Prostate gland (tissue), 2 donors: ENCODE measurements around the gene RNF213. TPM values are rescaled to one million over a fixed set of nuclear protein-coding genes. Genes with fewer than 3 reads are reported as not detected.

Experiments
- DNase-seq: peaks from one replicate; pipeline ENCODE4 v3.0.0-alpha.2; 2019; ENCODE audit warnings: low spot score
- H3K27ac ChIP-seq, 2 donors: fragments of 200-600 bp; sonication (generic); 2 replicates each; pipeline ENCODE4 v1.5.1; 2017 to 2019
- H3K27me3 ChIP-seq: fragments of 200-600 bp; sonication (generic); replicated peaks from 2 replicates; pipeline ENCODE4 v1.5.1; 2019; ENCODE audit not compliant: insufficient read depth
- H3K36me3 ChIP-seq, 2 donors: fragments of 200-600 bp; sonication (generic); 1 replicate in 1 of 2; 2 replicates in 1 of 2; pipeline versions ENCODE4 v1.5.1 to v1.8.1; 2017 to 2019
- H3K4me1 ChIP-seq: fragments of 200-600 bp; sonication (generic); replicated peaks from 2 replicates; pipeline ENCODE4 v1.5.1; 2019
- H3K4me3 ChIP-seq, 2 donors: fragments of 200-600 bp; sonication (generic); 2 replicates each; pipeline ENCODE4 v1.5.1; 2017 to 2019
- H3K9me3 ChIP-seq: fragments of 200-600 bp; sonication (generic); 2 replicates; pipeline ENCODE4 v1.5.1; 2017
- POLR2A ChIP-seq: fragments of 450-650 bp; IDR thresholded peaks from one replicate; pipeline ENCODE4 v1.6.1; 2016; ENCODE audit warnings: antibody characterized with exemption, mild to moderate bottlenecking
- POLR2AphosphoS5 ChIP-seq: sonication (generic); formaldehyde crosslinking; IDR thresholded peaks from one replicate; pipeline ENCODE4 v1.6.1; 2017; ENCODE audit warnings: antibody characterized with exemption
- WGBS: methylation state at CpG from one replicate; pipeline ENCODE4 v1.1.5; 2018; 5-methylcytosine and 5-hydroxymethylcytosine counted together
- intact Hi-C: fragments of 100-400 bp; cut with DNase I; formaldehyde crosslinking; loops from one replicate; pipeline ENCODE4 v1.14.2; 2022
- total RNA-seq, 2 donors: library from RNA; depleted of rRNA; stranded (reverse); fragments of >200 nt; gene quantifications; one replicate each; pipeline ENCODE4 v1.1.0, GENCODE V29; 2016
- TF ChIP-seq, protein P1 (sequence below), 4 experiments: fragments of 200-600 bp in 2 of 4; fragments of 450-650 bp in 2 of 4; sonication (generic) in 2 of 4; IDR thresholded peaks; 1 replicate in 3 of 4; 2 replicates in 1 of 4; pipeline ENCODE4 v1.5.1; 2016 to 2019; ENCODE audit warnings: antibody characterized with exemption in 4 of 4, mild to moderate bottlenecking in 2 of 4, moderate library complexity in 2 of 4

RNF213 gene
- total RNA-seq, 2 donors from 2014 or later = 57.7 to 112 TPM

DNA sequence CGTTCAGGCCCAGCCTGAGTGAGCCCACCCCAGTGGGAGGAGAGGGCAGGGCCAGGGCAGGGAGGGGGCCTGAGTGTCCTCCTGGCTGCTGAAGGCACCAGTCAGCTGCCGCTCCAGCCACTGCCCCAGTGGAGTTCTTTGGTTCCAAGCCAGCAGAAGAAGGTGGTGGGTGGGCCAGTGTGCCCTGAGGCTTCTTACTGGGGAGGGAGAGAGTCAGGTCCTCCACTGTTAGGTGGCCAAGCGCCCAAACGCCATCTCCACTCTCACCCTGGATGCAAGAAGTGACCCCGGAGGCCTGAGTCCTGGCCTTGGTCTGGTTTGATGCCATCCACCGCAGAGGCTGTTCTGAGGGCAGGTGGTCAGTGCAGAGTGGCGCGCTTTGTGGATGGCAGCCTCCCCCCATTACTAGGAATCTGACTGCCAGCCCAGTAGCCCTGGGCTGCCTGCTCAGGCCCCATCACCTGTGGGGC is 2.2 kb downstream of the RNF213 start:
- Histone ChIP-seq H3K4me1 (peaks cover 20% of the 10 kb centered on the region), H3K4me3 (peak overlapping the region; percentile 29 to 32), H3K36me3 (no peaks in the 10 kb centered on the region), H3K27ac (peak overlapping the region; percentile 99), H3K27me3 (no peaks in the 10 kb centered on the region), H3K9me3 (no peaks in the 10 kb centered on the region)
- intact Hi-C loops = no loop called here
- no peak for DNase-seq
- TF ChIP-seq POLR2AphosphoS5 = no peak
- TF ChIP-seq, protein P1, sequence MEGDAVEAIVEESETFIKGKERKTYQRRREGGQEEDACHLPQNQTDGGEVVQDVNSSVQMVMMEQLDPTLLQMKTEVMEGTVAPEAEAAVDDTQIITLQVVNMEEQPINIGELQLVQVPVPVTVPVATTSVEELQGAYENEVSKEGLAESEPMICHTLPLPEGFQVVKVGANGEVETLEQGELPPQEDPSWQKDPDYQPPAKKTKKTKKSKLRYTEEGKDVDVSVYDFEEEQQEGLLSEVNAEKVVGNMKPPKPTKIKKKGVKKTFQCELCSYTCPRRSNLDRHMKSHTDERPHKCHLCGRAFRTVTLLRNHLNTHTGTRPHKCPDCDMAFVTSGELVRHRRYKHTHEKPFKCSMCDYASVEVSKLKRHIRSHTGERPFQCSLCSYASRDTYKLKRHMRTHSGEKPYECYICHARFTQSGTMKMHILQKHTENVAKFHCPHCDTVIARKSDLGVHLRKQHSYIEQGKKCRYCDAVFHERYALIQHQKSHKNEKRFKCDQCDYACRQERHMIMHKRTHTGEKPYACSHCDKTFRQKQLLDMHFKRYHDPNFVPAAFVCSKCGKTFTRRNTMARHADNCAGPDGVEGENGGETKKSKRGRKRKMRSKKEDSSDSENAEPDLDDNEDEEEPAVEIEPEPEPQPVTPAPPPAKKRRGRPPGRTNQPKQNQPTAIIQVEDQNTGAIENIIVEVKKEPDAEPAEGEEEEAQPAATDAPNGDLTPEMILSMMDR (IDR thresholded peaks at IDR 0.05) = no peak
- 76% methylated on average over 8 of the region's 8 CpGs for WGBS

DNA sequence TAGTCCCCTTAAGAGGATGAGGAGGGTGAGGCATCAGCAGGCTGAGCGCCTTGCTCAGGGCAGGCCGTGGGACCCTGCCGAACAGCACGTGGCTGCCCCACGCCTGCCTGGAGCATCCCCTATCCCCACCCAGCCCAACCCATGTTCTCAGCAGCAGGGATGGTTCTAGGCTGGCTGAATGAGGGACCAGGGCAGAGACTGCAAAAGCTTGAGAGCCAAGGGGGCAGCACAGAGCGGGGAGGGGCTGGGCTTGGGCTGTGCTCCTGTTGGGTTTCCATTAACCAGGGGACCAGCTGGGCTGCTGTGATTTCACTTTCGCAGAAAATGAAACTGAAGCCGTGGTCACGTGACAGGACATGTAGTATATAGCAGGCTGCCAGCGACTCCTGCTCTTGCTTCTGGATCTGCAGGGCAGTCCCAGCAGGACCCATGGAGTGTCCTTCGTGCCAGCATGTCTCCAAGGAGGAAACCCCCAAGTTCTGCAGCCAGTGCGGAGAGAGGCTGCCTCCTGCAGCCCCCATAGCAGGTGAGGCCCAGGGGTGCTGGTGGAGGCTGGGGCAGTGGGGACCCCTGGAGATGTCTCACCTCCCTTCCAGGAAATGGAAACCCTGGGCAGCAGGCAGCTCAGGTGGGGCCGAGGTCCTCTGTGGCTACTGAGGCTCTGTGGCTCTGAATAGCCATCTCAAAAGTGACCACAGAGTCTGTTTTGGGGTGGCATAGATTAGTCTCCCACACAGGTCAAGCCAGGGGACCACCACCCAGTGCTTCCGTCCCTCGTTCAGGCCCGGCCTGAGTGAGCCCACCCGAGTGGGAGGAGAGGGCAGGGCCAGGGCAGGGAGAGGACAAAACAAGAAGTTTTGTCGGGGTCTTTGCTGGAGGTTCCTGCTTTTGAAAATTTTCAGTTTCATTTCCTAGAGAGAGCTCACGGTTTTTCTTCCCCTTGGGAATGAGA is 2.9 kb downstream of the RNF213 start:
- intact Hi-C loops = no loop called here

DNA sequence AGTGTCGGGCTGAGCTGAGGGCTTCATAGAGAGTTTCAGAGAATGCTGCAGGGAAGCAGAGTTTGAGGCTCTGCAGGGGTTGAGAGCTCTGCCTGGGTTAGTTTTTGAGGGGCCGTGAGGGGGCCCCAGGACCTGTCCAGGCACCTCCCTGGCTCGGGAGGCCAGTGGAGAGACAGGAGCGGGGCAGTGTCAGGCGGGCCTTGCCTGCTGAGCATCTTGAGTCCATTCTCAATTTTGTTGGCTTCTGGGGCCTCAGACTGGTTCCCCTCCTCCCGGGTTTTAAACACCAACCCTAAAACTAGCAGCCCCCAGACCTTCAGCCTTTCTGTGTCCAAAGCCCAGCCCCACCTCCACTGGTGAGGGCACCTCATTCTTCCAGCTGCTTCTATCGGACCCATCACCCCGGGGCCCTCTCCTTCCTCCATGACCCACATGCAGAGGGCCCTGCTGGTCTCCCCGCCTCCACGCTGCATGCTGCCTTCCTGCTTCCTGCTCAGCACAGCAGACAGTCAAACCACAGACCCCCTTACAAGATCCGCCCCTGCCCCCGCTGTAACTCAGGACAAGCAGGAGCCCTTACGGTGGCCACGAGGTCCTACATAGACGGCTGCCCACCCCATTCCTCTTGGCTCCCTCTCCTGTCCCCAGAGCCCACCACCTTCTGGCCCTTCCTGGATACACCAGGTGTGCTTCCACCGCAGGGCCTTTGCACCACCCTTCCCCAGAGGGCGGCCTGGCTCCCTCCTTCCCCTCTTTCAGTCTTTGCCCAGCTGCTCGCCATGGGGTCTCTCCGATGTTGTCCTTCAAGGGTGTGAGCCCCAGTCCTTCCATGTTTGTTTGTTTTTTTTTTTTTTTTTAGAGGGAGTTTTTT is 3.8 kb downstream of the RNF213 start:
- 78% methylated on average over 19 of the region's 19 CpGs for WGBS
- Histone ChIP-seq H3K27me3 (no peaks in the 10 kb centered on the region), H3K9me3 (no peaks in the 10 kb centered on the region), H3K4me3 (peak overlapping the region in 1 of 2 donors; percentile 32), H3K27ac (peak overlapping the region; percentile 99), H3K4me1 (peaks cover 20% of the 10 kb centered on the region), H3K36me3 (no peaks in the 10 kb centered on the region)
- intact Hi-C loops = no loop called here
- no peak for DNase-seq
- TF ChIP-seq, protein P1 (IDR thresholded peaks at IDR 0.05) = no peak
- TF ChIP-seq POLR2A (no peak), POLR2AphosphoS5 (no peak)

More for the DNA sequence above, 2.9 kb downstream of the RNF213 start:
- Histone ChIP-seq H3K36me3 (no peaks in the 10 kb centered on the region), H3K4me3 (peak overlapping the region; percentile 29 to 32), H3K27ac (peak overlapping the region; percentile 99), H3K9me3 (no peaks in the 10 kb centered on the region), H3K27me3 (no peaks in the 10 kb centered on the region), H3K4me1 (peaks cover 20% of the 10 kb centered on the region)
- TF ChIP-seq POLR2AphosphoS5 = peak; percentile 92
- TF ChIP-seq, protein P1 (IDR thresholded peaks at IDR 0.05) = peak in 2 of 4 experiments; percentile 33
- peak; percentile 32 for TF ChIP-seq POLR2A
- peak; percentile 93 for DNase-seq
- 24% methylated on average over 19 of the region's 19 CpGs for WGBS

DNA sequence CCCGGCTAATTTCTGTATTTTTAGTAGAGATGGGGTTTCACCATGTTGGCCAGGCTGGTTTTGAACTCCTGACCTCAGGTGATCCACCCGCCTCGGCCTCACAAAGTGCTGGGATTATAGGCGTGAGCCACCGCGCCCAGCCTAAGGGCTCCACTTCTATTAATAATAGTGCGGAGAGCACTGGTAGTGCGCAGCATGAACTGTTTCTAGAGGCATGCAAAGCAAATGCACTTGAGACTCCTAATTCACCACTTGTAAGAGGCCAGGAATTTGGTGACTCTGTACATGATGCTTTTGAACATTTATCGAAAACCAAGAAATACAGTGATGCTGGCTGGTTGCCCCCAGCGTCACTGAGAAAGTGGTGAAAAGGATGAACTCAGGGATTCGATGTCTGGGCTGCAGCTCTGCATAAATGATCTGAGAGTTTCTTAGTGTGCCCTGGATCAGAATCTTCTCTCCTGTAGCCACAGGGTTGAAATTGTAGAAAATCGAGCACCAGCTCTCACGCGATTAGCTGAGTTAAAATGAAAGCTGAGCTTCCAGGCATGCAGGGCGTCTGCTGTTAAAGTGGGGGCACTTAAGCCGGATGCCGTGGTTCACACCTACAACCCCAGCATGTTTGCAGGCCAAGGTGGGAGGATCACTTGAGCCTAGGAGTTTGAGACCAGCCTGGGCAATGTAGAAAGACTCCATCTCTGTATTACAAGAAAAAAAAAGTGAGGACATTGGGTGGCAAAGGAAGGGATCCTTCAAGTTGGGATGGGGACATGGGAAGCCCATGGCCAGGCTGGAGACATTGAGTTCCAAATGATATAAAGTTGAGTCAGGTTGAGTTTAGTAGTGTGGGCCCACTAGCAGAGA is 4.8 kb downstream of the RNF213 start:
- intact Hi-C loops = no loop called here
- no peak for TF ChIP-seq POLR2AphosphoS5
- no peak for TF ChIP-seq POLR2A
- TF ChIP-seq, protein P1 (IDR thresholded peaks at IDR 0.05) = no peak
- H3K27ac ChIP-seq = no peak overlapping the region
- no peak for DNase-seq
- no peaks in the 10 kb centered on the region for H3K9me3 ChIP-seq
- H3K4me1 ChIP-seq = peaks cover 20% of the 10 kb centered on the region
- H3K36me3 ChIP-seq = no peaks in the 10 kb centered on the region
- no peaks in the 10 kb centered on the region for H3K27me3 ChIP-seq
- H3K4me3 ChIP-seq = no peak overlapping the region
- 94% methylated on average over 17 of the region's 17 CpGs for WGBS
